CD4-positive, alpha-beta T cell treated with Interleukin-4 for 1 hour (primary cell): ENCODE measurements around the gene ARMC6.

Source experiments
- DNase-seq, 2 donors: peaks; one replicate each; pipeline ENCODE4 v3.0.0-alpha.2; 2020 to 2022

The ARMC6 gene

DNA sequence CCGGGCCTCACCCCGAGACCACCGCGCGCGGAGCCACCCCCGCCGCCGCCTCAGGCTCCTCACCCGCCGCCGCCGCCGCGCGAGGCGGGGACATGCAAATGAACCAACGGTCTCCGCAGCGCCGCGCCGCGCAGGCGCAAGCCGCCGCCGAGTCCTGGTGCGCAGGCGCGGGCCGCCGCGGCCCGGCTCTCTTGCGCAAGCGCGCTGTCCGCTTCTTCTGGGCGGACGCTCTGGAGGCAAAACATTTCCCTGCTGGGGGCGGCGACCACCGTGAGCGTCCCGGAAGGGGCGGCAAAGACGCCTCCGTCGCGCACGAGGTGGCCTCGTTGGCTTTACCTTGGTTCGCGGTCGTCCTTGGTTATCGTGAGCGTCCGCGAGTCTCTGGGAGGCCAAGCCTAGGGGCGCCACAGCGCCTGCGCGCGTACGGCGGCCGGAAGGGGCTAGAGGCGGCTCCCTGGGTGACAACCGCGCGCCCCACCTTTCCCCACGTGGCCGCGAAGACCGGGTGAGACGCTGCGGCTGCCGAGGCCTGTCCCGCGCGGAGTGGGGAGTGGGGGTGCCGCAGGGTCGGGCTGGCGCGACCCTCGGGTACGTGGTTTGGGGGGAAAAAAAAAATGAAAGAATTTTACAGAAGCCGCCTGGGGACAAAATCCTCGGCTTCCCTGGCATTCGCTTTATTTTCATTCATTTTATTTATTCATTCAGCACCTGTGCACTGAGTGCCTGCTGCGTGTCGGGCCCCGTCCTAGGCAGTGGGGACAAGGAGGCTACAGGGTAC is at the start of gene ARMC6, which contains the start of gene SUGP2:
Gene ARMC6 (plus strand): TSS at position 178 of the 778 bp plus-strand sequence. CDS start 607 bp downstream, outside the sequence.
Gene SUGP2 (minus strand): TSS at position 92 of the 778 bp plus-strand sequence. CDS start 2,446 bp downstream, outside the sequence.
- DNase-seq = peak; percentile 91 to 93

DNA sequence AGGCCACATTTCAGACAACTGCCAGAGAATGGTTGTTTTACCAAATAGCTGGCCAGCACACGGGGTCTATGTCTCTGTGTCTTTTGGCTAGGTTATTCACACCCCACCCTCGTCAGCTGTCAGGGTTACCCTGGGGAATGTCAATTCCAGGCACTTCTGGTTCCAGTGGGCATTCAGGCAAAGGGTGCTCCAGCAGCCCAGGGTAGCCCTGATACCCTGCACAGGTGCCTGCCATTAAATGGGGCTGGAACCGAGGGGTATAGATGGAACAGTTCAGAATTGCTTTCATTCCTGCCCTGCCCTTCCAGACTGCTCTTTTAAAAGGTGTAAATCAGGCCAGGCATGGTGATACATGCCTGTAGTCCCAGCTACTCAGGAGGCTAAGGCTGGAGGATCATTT is 49.2 kb upstream of the ARMC6 start:
- DNase-seq = no peak

DNA sequence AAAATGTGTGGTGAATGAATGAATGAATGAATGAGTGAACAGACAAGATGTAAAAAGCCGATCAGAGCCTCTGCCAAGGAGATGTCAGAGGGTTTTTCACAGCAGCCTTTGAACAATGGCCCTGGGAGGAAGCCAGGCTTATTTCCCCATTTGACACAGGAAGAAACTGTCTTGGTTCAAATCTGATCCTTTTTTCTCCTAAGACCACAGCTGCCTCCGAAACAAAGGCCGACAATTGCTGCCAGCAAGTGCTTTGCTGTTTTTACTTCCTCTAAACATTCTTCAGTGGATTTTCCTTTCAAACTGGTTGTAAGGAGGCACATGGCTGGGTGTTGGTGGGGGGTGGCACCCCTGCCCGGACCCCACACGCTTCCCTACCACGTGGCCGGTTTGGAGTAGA is 48.1 kb upstream of the ARMC6 start:
- peak in 1 of 2 donors; percentile 17 for DNase-seq

DNA sequence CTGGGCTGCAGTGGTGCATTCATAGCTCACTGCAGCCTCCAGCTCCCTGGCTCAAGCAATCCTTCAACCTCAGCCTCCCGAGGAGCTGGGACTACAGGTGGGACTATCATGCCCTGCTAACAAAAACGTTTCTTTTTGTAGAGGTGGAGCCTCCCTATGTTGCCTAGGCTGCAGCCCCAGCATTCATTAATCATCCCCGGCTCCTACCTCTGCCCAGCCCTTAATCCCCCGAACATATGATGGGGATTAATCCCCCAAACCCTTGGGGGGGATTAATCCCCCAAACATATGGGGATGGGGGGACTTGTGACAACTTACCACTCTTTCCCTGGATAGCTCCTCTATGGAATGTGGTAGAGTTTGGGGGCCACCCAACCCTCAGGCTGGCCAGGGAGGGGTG is 45.9 kb upstream of the ARMC6 start:
- no peak for DNase-seq

DNA sequence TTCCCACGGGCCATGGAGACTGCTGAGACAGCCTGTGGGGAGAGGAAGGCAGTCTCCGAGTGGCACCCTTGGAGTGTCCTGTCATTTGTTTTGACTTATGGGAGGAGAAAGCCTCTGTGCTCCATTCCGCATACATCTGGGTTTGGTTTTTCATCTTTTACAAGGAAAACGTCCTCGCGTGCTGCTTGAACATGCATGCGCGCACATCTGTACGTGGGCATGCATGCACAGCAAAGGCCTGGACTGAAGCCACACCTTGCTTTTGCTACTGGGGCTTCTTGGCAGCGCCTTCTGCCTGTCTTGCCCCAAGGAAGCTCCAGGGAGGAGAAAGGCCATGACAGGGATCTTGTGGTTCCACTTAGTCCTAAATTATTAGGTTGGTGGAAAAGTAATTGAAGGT is 44.1 kb upstream of the ARMC6 start:
- DNase-seq = no peak

DNA sequence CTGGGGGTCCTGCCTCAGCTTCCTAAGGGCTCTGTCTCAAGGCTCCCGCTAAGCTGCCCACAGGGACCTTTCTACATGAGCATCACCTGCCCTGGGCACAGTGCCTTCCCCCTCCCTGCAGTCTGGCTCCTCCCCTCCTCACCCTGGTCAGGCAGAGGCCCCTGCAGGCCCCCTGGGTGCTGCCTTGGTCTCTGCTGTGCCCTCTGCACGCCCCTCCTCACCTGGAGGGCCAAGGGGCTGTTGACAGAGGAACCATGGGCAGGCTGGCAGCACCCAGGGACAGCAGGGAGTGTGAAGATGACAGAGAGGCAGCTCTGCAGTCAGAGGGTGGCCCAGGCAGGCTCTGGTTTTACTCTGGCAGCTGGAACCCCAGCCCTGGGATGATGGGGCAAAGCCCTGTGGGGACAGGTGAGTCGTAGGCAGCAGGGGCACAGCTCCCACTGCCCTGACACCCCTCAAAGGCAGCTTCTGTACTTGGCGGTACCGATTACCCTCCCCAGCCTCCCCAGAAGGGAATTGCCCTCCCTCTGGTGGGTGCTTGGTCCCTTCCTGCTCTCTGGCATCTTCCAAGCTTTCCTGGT is 43.2 kb upstream of the ARMC6 start:
- no peak for DNase-seq

DNA sequence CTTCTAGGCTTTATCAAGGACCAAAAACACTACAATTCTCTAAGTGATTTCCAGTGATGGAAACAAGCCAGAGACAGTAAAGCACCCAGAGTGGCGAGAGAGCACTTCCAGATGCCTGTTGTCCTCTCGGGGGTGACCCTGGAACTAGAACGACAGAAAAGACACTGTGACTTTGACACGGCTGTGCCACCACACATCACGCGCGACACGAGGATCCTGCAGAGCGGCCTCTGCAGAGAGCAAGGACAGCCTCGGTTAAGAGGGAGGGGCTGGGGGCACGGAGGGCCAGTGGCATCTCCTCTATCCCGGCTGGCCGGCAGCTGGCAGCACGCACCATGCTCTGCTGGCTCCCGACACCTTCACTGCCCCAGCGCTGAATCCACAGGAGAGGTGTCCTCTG is 42.4 kb upstream of the ARMC6 start:
- DNase-seq = no peak

DNA sequence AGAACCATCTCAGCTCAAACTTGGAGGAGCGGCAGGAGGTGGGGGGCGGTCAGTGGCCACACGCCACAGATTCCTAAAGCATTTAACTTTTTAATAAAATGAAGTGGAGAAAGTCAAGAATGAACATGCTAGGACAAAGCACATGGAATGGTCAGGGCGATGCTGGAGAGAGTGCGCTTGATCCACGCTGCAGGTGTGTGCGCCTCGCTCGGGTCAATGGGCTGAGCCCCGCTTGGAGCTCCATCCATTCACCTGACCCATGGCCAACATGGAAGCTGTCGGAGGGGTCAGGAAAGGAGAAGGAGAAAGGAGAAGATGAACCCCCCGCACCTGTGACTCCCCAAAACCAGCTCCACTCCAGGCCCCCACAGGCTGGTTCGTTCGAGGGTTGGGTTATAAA is 41.9 kb upstream of the ARMC6 start:
- no peak for DNase-seq

DNA sequence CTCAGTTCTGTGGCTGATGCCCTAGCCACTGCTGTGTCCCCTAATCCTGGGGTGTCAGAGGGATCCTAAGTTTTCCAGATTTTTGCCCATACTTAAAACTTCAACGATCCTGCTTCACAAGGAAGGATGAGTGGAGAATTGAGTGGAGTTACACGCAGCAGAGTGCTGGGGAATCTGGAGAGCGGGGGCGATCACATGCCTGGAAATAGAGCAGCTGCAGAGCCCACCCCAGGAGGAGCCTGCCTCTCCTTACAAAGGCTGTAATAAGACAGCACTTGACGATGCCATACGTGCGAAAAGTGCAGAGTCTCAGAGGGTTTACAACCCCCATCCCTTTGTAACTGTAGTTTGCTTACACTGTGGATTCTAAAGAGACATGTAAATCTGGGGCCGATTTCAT is 40.7 kb upstream of the ARMC6 start:
- no peak for DNase-seq

DNA sequence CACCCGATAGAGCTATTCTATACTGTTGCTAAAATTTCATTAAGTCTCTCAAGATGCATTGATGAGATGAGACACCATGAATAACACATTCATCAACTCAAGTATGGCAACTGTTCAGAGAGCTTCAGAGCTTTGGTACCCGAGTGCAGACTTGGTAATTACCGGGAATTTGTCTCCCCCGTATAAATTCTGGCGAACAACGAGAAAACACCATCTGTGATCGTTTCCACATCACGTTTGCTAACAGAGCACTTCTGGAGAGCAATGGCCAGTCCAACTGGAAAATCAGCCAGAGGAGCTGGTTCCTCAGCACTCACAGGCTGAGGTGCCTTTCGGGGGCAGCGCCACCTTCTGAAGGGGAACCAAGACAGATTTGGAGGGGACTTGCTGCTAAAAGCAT is 40.3 kb upstream of the ARMC6 start:
- no peak for DNase-seq

DNA sequence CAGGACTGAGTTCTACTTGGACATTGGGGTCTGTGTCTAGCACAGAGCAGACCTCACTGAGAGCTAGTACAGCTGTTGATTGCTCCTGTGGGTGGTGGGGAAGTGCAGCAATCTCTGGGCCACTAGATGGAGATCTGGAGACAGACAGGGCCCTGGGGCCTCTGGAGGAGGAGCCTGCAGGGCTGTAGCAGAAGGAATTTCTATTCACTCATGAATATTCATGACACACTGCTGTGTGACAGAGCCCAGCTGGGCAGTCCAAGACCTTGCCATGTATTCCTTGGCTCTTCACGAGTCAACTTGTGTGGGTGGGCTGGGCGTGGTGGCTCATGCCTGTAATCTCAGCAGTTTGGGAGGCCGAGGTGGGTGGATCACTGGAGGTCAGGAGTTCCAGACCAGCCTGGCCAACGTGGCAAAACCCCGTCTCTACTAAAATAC is 37.6 kb upstream of the ARMC6 start:
- peak; percentile 6 to 21 for DNase-seq

DNA sequence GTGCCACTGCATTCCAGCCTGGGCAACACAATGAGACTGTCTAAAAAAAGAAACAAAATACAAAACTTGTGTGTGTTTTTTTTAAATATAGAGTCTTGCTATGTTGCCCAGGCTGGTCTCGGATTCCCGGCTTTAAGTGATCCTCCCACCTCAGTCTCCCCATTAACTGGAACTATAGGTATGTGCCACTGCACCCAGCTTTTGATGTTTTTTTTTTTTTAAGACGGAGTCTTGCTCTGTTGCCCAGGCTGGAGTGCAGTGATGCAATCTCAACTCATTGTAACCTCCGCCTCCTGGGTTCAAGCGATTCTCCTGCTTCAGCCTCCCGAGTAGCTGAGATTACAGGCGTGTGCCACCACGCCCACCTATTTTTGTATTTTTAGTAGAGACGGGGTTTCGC is 37.1 kb upstream of the ARMC6 start:
- DNase-seq = no peak

DNA sequence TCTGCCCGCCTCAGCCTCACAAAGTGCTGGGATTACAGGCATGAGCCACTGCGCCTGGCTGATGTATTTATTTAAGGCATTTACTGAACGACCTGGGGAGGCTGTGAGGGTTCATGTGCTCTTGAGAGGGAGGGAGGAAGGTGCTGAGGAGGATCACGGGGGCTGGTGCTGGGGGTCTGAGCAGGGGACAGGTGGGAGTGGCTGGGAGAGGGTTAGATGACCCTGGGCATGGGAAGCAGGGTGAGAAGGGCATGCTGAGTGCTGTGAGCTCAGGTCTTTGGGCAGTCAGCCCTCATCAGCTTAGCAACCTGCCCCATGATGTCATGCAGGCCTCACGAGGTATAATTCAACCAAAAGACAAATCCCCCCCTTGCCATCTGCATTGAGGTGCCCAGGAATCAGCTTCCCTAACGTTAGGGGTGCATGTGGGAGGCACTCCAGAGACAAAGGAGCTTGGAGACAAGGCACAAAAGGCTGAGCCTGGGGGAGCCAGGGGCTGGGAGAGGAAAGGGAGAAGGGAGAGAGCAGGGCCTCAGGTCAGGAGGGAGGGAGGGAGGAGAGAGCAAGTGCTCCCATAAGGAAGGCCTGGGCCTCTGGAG is 36.5 kb upstream of the ARMC6 start:
- no peak for DNase-seq

DNA sequence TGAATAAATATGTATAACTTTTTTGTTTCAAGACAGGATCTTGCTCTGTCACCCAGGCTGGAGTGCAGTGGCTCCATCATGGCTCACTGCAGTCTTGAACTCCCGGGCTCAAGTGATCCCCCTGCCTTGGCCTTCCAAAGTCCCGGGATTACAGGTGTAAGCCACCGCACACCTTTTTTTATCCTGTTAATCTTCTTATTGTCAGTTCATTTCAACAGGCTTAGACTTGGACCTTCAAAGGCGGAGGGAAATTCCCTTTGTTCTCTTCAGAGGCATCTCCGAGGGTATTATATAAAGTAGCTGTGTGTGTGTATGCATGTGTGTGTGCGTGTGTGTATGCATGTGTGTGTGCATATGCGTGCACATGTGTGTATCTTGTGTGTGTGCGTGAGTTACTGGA is 35.1 kb upstream of the ARMC6 start:
- no peak for DNase-seq

DNA sequence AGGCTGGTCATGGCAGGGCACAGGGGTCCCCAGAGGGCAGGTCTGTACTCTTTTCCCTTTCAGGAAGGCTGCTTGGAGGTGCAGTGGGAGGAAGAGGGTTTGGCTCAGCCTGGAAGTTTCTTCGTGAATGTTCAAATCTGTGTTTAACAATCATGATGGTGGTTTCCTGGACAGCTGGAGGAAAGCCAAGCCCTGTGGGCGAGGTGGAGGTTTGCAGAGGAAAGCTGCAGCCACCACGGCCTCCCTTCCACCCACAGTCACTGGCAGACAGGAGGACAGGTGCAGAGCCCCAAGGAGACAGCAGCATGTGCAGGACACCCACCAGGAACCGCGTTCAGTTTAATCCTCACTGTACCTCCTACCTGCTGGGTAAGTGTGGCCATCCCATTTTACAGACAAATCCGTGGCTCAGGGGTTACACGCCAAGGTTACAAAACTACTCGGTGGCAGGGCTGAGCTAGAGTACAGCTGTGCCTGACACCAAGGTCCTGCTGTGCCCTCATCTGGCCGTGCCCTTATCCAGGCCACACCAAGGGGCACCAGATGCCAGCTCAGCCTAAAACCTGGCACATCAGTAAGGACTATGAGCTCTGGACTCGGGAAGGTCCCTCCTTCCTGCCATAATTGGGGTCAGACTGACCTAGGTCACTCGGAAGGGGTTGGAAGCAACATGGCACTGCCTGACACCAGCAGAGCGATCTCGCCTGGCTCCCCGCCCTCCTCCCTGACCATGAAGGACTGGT is 34.2 kb upstream of the ARMC6 start:
- no peak for DNase-seq

DNA sequence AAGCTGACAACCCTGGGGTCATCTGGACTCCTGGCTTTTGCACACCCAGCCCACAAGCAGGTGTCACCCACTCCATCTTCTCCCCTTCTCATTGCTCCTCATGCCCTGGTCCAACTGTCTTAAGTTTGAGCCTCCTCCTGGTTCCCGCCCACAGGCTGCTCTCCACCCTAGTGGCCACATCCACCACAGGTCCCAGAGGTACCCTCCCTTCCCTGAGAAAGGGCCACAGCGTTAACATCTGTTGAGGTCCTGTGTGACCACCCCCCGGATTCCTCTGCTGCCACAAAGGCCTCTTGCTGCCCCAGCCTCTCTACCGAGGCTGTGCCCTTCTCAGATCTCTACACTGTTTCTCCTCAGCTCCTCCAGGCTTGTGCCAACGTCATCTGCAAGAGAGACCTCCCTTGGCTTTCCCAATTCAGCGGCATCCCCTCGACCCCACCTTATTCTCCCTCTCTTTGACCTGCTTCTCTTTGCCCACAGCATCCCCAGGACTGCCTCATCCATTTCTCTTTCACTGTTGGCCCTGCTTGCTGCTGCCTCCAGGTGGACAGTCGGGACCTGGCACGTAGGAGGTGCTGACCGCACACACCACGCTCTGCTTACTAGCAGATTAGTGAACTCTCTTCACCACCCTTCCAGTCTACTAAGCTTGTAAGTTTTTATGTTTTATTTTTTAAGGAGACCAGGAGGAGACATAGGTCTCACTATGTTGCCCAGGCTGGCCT is 33.3 kb upstream of the ARMC6 start:
- DNase-seq = no peak

DNA sequence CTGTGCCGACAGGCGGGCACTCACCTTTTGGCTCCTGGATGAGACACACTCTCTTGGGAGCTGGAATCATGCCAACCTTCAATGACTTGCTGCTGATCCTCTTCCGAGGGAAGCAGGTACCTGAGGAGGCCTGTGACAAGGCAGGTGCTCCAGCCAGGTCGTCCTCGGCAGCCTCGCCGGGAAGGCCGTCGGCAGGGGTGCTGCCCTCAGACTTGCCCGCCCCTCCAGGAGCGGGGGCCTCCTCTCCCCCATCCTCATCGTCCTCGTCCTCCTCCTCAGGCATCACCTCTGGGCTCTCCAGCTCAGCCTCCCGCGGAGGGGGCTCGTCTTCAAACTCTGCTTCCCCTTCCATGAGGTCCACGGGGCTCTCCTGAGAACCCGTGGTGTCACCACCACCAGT is 29.3 kb upstream of the ARMC6 start:
- no peak for DNase-seq

DNA sequence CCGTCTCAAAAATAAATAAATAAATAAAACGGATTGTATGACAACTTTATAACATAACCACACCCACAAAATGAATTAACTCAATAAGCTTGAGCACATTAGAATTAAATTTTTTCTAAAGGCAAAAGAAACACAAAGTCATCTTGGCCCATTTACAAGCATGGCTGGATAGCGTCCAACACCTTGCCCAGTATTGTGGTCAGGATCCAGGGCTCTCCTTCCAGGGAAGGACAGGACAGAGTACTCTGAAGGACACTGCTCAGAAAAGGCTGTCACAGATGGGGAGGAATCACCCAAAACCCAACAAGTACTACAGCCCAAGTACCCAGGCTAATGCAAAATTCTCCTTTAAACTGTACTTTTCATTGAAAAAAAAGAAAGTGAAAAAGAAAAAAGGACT is 27.2 kb upstream of the ARMC6 start:
- no peak for DNase-seq

DNA sequence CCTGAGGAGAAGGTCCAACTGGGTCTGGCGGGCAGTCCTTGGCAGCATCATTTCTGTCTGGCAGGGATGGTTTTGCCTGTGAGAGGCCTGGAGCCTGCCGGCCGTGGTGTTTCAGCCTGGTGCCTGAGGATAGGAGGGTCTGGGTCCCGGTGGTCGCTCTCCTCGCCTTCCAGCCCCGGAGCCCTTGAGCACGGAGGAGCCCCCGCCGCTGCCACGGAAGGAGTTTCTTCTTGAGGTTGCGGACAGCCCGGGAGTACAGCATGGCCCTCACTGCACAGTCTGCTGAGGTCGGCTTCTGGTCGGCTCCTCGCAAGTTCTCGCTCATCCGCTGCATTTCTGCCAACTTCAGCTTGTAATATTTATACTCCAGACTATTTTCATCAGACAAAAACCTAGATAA is 23.5 kb upstream of the ARMC6 start:
- DNase-seq = no peak

DNA sequence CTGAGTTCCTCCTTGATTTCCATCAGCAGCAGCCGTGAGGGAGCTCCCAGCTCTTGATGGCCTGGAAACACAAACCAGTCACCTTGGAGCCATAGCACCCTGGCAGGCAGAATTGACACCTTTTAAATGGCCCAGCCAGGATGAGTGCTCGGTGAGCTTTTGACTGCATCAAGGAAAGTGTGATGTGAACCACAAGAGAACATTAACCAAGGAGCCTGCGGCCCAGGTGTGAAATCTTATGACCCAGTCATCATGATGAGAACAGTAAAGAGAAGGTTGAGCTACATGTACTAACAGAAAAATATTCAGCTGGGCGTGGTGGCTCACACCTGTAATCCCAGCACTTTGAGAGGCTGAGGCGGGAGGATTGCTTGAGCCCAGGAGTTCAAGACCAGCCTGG is 22.9 kb upstream of the ARMC6 start:
- peak; percentile 8 to 16 for DNase-seq

DNA sequence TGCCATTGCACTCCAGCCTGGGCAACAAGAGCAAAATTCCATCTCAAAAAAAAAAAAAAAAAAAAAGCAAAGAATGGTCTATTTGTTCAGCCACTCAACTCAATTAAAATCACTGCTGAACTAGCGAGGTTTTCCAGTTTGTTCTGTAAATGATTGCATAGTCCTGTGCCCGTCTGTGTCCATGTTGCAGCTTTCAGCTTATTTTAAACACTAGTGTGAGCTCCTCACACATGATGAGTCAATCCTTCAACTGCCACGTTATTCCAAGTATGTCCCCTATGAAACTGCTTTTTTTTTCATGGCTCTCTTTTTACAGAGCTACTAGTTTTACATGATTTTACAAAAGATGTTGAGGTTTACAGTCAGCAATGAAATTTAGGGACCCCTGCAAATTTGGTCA is 12.3 kb upstream of the ARMC6 start:
- DNase-seq = no peak

DNA sequence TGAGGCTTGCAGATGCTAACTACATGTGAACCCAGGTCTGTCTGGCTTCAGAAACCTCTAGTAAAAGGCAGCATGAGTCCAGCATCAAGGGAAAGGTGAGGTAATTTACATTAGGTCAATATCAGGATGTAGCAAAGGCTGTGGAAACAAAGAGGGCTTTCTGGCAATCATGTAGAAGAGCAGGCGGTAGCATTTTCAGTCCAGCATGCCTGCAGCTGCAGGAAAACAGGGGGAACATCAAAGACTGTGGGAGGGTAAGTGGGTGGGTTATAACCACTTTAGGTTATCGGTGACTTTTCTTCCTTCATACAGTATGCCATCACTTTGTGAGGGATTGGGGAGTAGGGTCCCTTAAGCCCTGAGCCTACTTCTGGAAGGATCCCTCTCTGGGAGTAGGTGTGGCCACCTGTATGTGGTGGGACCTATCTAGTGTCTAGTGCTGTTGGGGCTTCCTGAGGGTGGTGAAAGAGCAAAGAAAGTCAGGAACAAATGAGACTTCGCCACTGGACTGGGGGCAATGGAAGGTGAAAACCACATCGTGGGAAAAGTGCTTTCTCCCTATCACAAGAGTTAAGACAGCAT is 10.9 kb upstream of the ARMC6 start:
- DNase-seq = no peak
